ENCODE data around the gene WDR48. TPM values are rescaled to one million over a fixed set of nuclear protein-coding genes. Genes with fewer than 3 reads are reported as not detected.

Gene WDR48
- total RNA-seq, 2 donors from 2014 or later, result 57.5 to 60.4 TPM

DNA sequence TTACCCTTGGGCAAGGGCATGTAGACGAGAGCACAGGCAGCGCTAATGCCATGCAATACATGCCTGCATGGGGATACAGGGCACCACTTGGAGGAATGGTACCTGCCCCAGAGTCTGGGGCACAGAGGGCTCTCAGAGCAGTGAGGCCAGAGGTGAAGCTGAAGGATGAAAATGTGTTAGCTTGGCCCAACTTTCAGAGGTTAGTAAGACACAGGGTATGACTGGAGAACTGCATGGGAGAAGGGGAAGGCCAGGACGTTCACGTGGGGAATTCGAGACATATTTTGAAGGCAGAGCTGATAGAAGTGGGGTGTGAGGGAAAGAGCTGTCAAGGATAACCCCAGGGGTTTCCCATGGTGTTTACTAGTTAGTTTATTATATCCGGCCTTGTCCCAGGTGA lies 82.0 kb downstream of the WDR48 start:
- H3K27me3 Mint-ChIP-seq (ENCODE audit: insufficient read depth), result no peaks in the 10 kb centered on the region
- no peak for DNase-seq
- Histone ChIP-seq H3K36me3 (ENCODE audit: control insufficient read depth, insufficient read depth, low read length) (no peaks in the 10 kb centered on the region), H3K27me3 (ENCODE audit: control insufficient read depth, insufficient read depth, low read length, poor library complexity, severe bottlenecking) (no peaks in the 10 kb centered on the region), H3K9ac (ENCODE audit: extremely low read depth, low read length, poor library complexity, severe bottlenecking) (no peak overlapping the region), H3K9me3 (ENCODE audit: control insufficient read depth, low read length) (no peaks in the 10 kb centered on the region), H3K27ac (ENCODE audit: low read depth, low read length) (no peak overlapping the region), H3K4me3 (ENCODE audit: low read length) (no peak overlapping the region), H3K4me1 (ENCODE audit: control insufficient read depth, insufficient read depth, low read length) (no peaks in the 10 kb centered on the region)
- H3K27ac Mint-ChIP-seq, result no peak overlapping the region
- H3K36me3 Mint-ChIP-seq (ENCODE audit: low read depth), result no peaks in the 10 kb centered on the region
- peaks cover 8% of the 10 kb centered on the region for H3K4me1 Mint-ChIP-seq
- TF ChIP-seq, protein P1, sequence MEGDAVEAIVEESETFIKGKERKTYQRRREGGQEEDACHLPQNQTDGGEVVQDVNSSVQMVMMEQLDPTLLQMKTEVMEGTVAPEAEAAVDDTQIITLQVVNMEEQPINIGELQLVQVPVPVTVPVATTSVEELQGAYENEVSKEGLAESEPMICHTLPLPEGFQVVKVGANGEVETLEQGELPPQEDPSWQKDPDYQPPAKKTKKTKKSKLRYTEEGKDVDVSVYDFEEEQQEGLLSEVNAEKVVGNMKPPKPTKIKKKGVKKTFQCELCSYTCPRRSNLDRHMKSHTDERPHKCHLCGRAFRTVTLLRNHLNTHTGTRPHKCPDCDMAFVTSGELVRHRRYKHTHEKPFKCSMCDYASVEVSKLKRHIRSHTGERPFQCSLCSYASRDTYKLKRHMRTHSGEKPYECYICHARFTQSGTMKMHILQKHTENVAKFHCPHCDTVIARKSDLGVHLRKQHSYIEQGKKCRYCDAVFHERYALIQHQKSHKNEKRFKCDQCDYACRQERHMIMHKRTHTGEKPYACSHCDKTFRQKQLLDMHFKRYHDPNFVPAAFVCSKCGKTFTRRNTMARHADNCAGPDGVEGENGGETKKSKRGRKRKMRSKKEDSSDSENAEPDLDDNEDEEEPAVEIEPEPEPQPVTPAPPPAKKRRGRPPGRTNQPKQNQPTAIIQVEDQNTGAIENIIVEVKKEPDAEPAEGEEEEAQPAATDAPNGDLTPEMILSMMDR (conservative IDR thresholded peaks at IDR 0.05), result no peak
- no peak overlapping the region for H3K4me3 Mint-ChIP-seq
- no peaks in the 10 kb centered on the region for H3K9me3 Mint-ChIP-seq
- WGBS, 2 experiments (ENCODE audit: insufficient coverage in 1 of 2, insufficient read length in 1 of 2), result 76 to 77% methylated on average over 6 of the region's 6 CpGs

DNA sequence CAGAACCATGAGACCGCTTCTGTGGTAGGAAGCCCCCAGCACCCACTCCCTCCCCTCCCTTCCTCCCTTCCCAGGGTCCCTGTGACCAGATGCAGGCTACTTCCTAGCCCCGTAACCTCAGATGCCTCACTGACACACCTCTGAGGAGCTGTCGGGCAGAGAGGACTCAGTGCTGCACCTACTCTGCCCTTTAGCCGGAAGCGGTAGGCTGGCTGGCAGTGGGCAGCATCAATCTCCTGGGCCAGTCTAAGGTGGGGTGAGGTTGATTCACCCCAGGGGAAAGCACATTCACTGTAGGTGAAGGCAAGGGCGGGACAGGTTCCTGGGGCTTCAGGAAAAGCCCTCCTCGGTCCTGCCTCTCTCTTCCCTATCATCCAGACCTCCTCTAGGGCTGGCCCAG lies 82.5 kb downstream of the WDR48 start:
- TF ChIP-seq, protein P1 (conservative IDR thresholded peaks at IDR 0.05), result no peak
- WGBS, 2 experiments (ENCODE audit: insufficient coverage in 1 of 2, insufficient read length in 1 of 2), result 84% methylated on average over 7 of the region's 7 CpGs; no CpG with 5 or more reads in 1 of the 2 experiments
- no peak overlapping the region for H3K4me3 ChIP-seq (ENCODE audit: low read length)
- H3K9ac ChIP-seq (ENCODE audit: extremely low read depth, low read length, poor library complexity, severe bottlenecking), result no peak overlapping the region
- H3K9me3 ChIP-seq (ENCODE audit: control insufficient read depth, low read length), result no peaks in the 10 kb centered on the region
- Mint-ChIP-seq H3K4me1 (peaks cover 8% of the 10 kb centered on the region), H3K27ac (no peak overlapping the region), H3K36me3 (ENCODE audit: low read depth) (no peaks in the 10 kb centered on the region), H3K4me3 (no peak overlapping the region), H3K27me3 (ENCODE audit: insufficient read depth) (no peaks in the 10 kb centered on the region), H3K9me3 (no peaks in the 10 kb centered on the region)
- no peaks in the 10 kb centered on the region for H3K27me3 ChIP-seq (ENCODE audit: control insufficient read depth, insufficient read depth, low read length, poor library complexity, severe bottlenecking)
- no peak overlapping the region for H3K27ac ChIP-seq (ENCODE audit: low read depth, low read length)
- no peaks in the 10 kb centered on the region for H3K36me3 ChIP-seq (ENCODE audit: control insufficient read depth, insufficient read depth, low read length)
- H3K4me1 ChIP-seq (ENCODE audit: control insufficient read depth, insufficient read depth, low read length), result no peaks in the 10 kb centered on the region
- DNase-seq, result no peak

DNA sequence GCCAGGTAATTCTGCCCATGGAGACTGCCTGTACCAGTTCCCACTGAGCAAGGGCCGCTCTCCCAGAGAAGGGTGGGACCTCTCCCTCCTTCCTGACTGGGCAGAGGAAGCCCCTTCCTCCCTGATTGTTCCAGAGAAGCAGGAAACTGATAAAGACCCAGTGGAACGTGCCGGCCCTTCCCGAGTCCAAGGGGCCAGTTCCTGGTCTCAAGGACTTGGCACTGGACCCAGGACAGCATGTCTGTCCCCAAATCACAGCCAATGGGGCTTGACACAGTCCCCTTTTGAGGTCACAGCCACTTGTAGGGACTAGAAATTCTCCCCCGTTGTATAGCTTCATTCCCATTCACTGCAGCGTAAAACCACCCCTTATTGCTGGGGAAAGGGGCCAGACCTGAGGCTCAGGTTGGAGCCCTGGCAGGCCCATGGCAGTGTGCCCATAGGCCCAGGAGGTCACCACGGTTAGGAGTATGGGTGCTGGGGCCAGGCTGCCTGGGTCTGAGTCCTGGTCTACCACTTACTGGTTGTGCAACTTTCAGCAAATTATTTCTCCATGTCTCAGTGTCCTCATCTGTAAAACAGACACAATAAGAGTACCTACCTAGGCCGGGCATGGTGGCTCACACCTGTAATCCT lies 83.5 kb downstream of the WDR48 start:
- Histone ChIP-seq H3K36me3 (ENCODE audit: control insufficient read depth, insufficient read depth, low read length) (peaks cover 5% of the 10 kb centered on the region), H3K27me3 (ENCODE audit: control insufficient read depth, insufficient read depth, low read length, poor library complexity, severe bottlenecking) (no peaks in the 10 kb centered on the region), H3K4me3 (ENCODE audit: low read length) (no peak overlapping the region), H3K27ac (ENCODE audit: low read depth, low read length) (no peak overlapping the region), H3K9ac (ENCODE audit: extremely low read depth, low read length, poor library complexity, severe bottlenecking) (no peak overlapping the region), H3K9me3 (ENCODE audit: control insufficient read depth, low read length) (no peaks in the 10 kb centered on the region), H3K4me1 (ENCODE audit: control insufficient read depth, insufficient read depth, low read length) (no peaks in the 10 kb centered on the region)
- 85 to 90% methylated on average over 4 to 8 of the region's 8 CpGs for WGBS, 2 experiments (ENCODE audit: insufficient coverage in 1 of 2, insufficient read length in 1 of 2)
- TF ChIP-seq, protein P1 (conservative IDR thresholded peaks at IDR 0.05), result no peak
- H3K4me1 Mint-ChIP-seq, result peaks cover 8% of the 10 kb centered on the region
- no peak overlapping the region for H3K27ac Mint-ChIP-seq
- H3K4me3 Mint-ChIP-seq, result no peak overlapping the region
- no peaks in the 10 kb centered on the region for H3K27me3 Mint-ChIP-seq (ENCODE audit: insufficient read depth)
- no peaks in the 10 kb centered on the region for H3K9me3 Mint-ChIP-seq
- H3K36me3 Mint-ChIP-seq (ENCODE audit: low read depth), result no peaks in the 10 kb centered on the region
- no peak for DNase-seq
